Cerebellar nuclear complex (tissue), 1 donor: Measurements from ENCODE around the gene B3GLCT.
"Not testable (repeated sequence)": the region's sequence is repeated elsewhere in the genome, so short reads cannot be mapped to it uniquely, and the experiment has no call there.

Source experiments
- DNase-seq, 2 experiments: peaks; one replicate each; lab custom pipeline; 2025; lab: John Stamatoyannopoulos, UW

The B3GLCT gene

DNA sequence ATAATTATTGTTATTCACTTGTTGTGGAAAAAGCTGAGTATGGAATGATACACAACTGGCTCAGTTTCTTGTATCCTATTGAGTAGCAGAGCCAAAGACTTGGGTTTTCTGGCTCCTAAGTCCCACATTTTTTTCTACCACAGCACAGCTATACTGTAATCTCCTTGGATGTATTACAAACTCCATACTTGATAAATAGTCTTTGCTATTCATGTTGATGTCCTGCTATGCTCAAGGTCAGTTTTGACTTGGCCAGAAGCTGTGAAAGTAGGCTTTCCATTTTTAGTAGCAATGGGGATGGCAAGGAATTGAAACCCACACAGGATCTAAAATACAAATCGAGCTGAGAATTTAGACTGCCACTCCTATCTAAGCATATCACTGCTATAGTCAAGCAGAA is 79.1 kb downstream of the B3GLCT start:
- no peak for DNase-seq

DNA sequence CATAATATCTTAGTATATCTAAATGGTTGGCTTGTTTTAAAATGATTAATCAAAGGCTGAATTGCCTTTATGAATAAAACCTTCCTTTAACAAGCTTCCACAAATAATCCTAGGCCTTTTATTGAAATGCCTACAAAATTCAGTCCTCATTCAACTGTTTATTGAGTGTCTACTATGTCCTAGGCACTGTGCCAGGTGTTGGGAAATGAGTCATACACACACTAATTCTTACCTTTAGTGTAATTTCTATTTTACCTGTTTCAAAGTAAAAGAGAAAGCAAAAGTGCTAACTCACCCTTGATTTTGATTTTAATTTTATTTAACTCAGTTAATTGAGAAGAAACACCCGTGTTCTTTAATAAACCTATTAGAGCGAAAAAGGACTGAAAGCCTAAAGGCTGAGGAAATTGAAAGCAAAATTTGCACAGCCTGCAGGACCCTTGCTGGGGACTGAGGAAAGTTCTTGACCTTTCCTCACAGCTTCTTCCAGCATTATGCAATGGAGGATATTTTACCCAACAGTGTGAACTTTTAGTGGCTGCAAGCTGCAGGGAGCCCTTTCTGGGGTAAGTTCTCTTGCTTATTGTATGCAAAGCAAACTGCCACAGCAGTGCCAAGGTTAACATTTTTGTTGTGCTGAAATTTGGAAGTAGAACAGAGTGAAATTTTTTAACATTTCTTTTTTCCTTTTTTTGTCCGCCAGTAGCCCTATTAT is 83.1 kb downstream of the B3GLCT start:
- no peak for DNase-seq

DNA sequence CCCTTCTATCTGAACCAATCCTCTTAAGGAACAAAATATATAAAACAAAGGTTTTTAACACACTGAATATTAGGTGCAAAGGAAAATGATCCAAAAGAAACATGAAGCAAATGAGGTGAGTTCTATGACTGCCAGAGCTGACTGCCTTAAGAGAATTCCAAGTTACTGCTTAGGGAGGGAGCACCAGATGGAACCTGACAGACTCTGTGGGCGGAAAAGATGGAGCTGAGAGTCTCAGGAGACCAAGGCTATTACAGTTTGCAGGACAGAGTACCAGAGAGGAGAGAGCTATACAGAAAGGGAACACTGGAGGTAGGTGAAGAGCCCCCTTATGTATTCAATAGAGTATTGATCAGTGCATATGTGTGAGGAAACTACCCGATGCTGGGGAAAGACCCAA is 87.2 kb downstream of the B3GLCT start:
- DNase-seq, result no peak

DNA sequence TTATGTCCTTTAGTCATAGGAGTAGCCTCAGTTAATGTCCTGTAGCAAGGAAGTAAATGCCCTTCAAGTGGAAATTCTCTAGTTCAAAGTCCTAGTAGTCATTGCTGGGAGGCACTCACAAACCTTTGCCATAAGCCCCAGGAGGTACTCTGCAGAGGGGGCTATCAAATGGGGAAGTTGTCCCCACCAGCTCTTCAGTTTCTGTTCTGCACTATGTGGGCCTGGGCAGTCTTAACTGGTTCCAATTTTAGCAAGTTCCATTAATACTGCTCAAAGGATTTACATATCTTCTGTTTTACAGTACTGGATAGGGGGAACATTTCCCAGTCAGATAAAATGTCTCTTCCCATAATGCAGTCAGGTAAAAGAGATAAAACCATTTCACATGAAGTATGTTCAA is 101.3 kb downstream of the B3GLCT start:
- no peak for DNase-seq

DNA sequence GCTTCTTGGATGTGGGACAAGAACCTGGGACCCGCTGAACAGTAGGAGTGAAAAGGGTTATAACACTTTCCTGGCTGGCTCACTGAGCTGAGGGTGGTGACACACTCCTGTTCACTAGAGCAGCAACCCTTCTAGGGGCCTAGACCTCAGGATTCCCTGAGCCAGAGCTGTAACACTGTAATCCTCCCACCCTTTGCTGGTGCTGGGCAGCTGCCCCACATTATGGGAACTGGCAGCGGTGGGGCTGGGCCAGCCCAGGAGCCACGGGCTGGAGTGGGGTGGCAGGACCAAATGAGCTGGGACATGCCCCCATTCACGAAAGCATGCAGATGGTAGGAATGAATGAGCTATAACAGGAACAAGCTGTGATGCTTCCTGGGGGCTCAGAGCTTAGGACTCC is 110.6 kb downstream of the B3GLCT start:
- DNase-seq, result no peak

DNA sequence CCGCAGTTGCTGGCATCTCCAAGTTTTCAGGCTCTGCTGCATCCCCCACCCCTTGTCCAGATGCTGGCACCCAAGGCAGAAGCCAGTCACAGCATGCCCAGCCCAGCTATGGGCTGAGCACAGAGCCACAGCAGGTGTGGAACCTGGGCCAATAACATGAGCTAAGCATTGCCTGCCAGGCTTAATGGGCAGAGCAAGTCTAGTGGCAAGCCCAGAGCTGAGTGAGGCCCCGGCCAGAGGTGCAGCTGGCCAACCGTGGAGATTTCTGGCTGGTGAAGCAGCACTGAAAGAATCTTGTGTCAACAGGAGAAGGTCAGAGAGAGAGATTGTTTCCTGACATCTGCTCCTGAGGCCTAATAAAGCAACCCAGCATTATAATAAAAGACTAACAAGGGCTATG is 111.0 kb downstream of the B3GLCT start:
- no peak for DNase-seq

DNA sequence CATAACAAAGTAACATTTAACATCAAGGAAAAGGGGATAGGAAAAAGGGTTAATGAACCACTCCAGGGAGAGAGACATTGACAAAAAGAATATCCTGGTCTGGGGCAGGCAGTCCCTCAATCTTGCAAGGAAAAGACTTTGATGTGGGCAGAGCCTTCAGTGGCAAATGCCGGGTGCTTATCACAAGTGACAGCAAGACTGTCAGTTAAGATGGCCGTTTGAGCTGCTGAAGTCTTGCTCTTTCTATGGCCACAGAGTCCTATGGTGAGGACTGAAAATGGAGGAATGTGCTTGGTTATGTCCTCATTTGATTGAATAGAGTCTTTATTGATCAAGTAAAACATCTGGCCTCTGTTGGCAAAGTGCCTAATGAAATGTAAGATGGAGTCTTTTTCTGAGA is 112.1 kb downstream of the B3GLCT start:
- no peak for DNase-seq

DNA sequence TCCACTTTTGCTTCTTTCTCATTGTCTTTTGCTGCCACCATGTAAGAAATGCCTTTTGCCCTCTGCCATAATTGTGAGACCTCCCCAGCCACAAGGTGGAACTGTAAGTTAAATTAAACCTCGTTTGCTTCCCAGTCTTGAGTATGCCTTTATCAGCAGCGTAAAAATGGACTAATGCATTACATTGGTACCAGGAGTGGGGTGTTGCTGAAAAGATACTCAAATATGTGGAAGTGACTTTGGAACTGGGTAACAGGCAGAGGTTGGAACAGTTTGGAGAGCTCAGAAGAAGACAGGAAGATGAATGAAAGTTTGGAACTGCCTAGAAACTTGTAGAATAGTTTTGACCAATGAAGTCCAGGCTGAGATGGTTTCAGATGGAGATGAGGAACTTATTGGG is 115.2 kb downstream of the B3GLCT start:
- DNase-seq, result no peak

DNA sequence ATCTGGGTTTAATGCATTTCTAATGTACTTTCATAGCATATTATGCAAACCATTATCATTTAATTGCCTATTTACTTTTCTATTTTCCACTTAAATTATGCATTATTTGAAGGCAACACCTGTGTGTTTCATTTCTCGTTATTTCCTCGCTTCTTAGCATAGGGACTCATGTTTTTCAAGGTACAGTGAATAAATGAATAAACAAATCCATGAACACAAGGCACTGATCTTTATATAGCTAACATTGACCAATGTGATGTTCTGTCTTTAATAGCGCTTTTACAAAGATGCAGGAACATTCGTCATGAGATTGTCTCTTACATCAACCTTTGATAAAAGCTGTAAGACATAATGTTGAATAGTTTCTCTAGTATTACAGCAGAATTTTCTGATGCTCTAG is 121.2 kb downstream of the B3GLCT start:
- DNase-seq, result no peak

DNA sequence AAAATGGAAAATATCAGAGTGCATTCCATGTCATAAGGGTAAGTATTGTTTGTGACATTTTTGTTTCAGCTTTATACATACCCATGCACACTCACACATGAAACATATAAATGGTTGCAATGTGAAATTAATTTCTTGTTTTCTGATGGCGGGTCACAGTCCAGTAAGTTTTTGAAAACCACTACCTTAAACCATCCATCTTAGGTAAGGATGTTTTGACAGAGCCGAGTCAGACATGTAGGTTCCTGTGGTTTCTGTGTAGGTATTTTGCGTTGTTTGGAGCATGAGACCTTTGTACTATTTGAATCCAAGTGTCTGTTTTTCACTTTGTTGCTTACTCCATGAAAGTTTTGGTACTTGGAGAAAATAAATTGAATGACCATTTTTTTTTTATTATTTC is 121.7 kb downstream of the B3GLCT start:
- DNase-seq, result no peak

DNA sequence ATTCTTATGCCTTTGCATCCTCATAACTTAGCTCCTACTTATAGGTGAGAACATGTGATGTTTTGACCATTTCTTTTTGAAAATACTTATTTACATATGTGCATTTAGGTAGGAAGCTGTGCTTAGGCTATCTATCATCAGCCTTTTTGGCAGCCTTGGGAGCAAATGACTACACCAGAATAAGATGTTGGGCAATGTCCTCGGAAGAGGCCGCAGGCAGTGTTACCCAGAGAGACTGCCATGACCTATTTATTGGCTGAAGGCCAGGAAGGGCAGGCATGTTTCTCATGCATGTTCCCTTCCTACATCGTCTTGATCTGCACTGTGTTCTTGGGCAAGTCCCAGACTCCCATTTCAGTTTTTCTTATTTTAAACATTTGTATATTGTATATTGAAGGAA is 122.3 kb downstream of the B3GLCT start:
- no peak for DNase-seq

DNA sequence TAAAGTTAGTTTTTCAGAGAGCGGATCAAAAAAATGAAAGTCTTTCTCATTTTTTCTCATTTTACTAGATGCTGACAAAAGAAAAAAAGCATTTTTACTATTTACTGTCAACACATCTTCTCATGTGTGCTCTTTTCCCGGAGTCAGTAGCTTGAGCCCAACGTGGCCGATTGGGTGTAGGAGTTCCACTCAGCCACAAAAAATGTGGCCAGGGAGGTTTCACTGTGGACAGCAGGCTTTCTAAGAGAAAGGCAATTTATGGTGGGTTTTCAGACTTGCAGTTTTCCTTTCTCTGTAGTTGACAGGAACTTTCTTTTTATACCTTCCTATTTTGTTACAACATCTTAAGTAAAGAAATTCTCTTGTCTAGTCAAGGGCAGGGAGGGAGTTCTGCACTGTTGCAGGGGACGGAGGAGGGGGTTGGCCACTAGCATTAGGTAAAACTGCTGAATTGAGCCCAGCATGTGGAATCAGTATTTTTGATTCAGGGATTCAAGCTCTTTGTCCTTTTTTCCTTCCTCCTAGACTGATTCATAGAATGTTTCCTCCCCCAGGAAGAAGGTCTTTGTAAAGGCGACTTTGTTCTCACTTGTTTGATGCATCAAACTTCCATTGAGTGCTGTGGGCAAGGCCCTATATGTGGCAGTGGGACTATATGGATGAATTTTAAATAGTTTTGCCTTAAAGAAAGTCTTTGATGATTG is 123.1 kb downstream of the B3GLCT start:
- DNase-seq, result no peak

DNA sequence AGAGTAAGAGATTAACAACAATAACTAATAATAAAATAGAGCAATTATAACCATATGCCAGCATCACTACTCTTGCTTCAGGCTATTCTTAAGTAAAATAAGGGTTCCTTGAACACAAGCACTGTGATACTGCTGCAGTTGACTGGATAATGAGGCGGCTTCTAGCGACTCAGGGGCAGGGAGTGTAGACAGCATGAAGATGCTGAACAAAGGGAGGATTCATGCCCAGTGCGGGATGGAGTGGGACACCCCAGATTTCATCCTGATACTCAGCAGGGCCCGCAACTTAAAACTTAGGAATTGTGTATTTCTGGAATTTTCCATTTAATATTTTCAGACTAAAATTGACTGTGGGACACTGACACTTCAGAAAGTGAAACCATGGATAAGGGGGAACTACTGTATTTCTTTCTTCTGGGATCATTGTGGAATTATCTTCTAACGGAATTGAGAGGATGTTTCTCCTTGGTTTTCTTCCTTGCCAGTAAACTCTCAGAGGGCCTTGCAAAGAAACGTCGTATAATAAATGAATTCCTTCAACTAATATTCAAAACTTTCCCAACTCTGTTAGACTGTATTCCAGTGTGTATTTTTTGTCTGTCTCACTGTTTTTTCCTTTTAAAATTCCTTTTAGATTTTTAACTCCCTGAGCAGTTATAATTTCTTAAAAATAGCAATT is 127.5 kb downstream of the B3GLCT start:
- no peak for DNase-seq

DNA sequence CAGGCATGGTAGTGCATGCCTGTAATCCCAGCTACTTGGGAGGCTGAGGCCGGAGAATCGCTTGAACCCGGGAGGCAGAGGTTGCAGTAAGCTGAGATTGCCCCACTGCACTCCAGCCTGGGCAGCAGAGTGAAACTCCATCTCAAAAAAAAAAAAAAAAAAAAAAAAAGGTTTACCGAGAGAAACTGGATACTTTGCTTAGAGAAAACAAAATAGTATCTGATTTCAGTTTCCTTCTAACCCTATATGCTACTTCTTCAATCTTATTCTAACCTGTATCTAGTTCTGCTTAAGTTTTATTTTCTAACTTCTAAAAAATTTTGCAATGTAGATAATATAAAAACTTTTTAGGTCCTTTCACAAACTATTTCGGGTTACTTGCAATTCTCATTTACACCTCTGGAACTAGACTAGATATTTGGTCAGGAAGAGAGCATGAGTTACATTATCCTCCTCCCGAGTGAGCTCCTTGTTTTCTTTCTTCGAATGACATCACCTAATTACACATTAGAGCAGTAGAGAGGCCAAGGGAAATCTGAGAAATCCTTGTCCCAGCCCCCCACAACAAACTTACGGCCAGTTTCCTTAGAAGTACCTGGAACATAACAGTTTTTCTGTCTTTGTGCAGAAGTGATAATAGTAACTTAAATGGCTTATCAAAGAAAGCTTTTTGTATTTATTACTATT is 128.9 kb downstream of the B3GLCT start:
- no peak for DNase-seq

DNA sequence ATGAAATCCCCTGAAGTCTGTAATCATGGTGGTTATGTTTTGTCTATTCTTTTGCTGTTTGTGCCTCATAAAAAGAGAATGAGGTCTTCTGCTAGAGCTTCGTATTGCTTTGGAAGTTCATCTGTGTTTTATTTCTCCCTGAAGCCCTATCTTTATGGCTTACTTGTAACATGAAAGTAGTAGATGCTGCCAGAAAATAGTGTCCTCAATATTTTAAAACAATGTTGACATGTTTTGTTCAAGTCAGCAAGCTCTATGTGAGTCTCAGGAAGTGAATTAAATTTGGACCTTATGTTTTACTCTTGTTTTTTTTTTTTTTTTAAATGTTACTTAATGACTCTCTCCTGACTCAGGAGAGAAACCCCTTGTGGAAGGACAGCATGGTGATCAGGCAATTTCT is 130.5 kb downstream of the B3GLCT start:
- DNase-seq, result no peak

DNA sequence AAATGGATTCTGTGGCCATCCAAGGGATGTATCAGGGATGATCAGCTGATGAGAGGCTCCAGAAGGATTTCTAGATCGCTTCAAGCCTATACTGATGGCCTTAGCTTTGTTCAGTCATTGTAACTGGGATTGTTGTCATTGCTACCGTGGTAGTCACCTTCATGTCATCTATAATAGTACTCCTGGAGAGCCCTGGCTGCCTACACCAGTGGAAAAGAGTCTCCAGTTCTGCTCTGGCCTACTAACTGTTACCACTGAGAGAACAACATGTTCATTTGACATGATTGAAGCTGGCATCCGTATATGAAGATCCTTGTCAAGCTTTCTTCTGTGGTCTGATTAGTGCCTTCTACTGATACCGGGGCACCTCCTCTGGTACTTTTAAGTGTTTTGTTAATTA is 131.3 kb downstream of the B3GLCT start:
- no peak for DNase-seq

DNA sequence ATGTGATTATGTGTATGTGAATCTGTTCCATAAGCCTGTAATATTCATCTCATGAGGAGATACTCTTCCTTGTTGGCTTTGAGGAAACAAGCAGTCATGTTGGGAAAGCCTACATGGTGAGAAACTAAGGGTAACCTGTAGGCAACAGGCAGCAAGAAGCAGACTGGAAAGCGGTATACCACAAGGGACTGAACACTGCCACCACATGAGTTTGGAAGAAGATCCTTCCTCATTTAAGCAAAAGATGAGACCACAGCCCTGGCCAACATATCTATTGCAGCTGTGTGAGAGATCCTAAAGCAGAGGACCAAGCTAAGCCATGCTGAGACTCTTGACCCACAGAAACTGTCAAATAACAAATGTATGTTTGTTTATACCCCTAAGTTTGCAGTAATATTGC is 134.8 kb downstream of the B3GLCT start:
- DNase-seq, result no peak

DNA sequence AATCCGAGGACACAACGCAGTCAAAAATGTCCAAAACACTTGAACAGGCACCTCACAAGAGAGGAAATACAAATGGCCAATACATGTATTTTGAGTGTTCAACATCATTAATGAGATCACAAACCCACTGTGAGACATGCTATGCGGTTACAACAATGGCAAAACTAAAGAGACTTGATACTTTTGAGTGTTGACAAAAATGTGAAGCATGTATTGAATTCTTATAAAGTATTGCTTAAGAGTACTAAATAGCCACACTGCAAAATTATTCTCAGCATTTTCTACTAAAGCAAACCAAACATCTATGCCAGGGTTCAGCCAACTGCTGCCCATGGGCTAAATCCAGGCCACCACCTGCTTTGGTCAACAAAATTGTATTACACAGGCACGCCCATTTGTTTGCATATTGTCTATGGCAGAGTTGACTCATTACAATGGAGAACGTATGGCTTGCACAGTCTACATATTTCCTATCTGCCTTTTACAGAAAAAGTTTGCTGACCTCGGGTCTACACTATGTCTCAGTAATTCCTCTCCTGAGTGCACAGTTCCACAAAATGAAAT is 135.3 kb downstream of the B3GLCT start:
- no peak for DNase-seq

DNA sequence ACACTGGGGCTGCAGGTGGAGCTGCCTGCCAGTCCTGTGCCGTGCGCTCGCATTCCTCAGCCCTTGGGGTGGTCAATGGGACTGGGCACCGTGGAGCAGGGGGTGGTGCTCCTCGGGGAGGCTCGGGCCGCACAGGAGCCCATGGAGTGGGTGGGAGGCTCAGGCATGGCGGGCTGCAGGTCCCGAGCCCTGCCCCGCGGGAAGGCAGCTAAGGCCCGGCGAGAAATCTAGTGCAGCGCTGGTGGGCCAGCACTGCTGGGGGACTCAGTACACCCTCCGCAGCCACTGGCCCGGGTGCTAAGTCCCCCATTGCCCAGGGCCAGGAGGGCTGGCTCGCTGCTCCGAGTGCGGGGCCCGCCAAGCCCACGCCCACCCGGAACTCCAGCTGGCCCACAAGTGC is 139.8 kb downstream of the B3GLCT start:
- DNase-seq, result not testable (repeated sequence)

DNA sequence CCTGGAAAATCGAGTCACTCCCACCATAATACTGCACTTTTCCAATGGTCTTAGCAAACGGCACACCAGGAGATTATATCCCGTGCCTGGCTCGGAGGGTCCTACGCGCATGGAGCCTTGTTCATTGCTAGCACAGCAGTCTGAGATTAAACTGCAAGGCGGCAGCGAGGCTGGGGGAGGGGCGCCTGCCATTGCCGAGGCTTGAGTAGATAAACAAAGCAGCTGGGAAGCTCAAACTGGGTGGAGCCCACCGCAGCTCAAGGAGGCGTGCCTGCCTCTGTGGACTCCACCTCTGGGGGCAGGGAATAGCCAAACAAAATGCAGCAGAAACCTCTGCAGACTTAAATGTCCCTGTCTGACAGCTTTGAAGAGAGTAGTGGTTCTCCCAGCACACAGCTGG is 141.1 kb downstream of the B3GLCT start:
- DNase-seq, result not testable (repeated sequence)

DNA sequence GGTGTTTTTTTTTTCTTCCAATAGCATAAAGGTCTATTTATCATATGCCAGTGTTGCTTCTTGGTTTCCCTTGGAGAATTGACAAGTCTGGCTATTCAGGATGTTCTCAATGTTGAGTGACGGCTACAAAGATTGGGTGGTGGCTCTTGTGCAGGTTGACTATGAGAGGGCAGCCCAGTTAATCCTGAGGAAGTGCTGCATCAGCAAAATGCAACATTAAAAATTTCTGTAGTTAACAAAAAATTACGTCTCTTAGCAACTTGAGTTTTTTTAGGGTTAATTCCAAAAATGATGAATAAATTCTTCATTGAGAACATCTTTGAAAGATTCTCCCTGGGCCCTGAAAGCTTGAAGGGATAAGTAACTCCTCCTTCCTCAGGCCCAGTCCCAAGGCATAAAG is 147.1 kb downstream of the B3GLCT start:
- DNase-seq, result no peak

DNA sequence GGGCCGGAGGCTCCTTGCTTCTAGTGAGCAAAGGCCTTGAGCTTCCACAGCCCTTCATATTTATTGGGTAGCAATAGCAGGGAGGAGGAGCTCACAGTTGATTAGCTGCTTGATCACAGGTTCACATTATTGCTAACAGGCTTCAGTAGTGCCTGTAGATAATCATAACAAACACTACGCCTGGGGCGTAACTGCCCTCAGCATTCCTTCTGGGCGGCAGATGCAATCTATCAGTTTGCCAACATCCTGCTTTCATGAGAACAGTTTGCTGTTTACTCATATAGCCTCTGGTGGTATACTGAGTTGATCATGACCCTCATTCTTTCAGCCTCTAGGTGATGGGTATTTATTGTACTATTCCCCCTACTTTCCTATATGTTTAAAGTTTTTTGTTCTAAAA is 149.4 kb downstream of the B3GLCT start:
- no peak for DNase-seq
